SH-SY5Y (cell line): ENCODE results near the gene TLR7.

Source experiments
- GATA2 ChIP-seq: IDR thresholded peaks from 2 replicates; pipeline ENCODE4 v1.6.1; 2011; ENCODE audit warnings: mild to moderate bottlenecking, low read depth, low read length
- GATA3 ChIP-seq: IDR thresholded peaks from 2 replicates; pipeline ENCODE4 v1.6.1; 2011; ENCODE audit warnings: low read depth, mild to moderate bottlenecking, low read length, moderate library complexity

DNA sequence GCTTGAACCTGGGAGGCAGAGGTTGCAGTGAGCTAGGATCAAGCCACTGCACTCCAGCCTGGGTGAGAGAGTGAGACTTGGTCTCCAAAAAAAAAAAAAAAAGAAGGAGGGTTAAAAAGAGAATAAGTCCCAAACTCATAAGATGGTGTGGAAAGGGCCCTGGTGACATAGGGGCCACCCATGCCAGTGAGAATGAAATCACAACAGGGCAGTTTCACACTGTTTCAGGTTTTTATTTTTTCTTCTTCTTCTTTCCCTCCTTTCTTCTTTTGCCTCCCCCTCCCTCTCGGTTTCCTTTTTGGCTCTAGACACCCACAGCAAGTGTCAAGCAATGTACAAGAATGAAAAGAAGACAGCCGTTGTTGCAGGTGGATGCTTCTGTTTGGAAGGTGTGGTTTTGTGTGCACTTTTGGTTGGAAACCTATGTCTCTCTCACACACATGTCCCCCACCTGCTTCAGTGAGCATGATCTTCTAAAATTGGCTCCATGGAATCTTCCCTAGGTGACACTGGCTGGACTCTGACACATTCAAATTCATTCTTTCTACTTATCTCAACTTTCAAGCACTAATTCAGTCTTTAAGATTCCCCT lies 25.1 kb downstream of the TLR7 start:
- TF ChIP-seq GATA2 = no peak
- no peak for TF ChIP-seq GATA3
